BJ (cell line): ENCODE measurements around the gene WDR64. TPM values are rescaled to one million over a fixed set of nuclear protein-coding genes. Genes with fewer than 3 reads are reported as not detected.
A peak's percentile ranks its signal among the peaks of the same experiment; 100 is the strongest.

Experiments
- CTCF ChIA-PET: fragments of 350-600 bp; formaldehyde crosslinking; extraction: SDS; loops from one replicate; lab custom pipeline; 2021; ENCODE audit warnings: antibody characterized with exemption, inconsistent platforms; lab: Yijun Ruan, JAX
- POLR2A ChIA-PET: fragments of 300-600 bp; sonication (Branson Sonifier 250); formaldehyde crosslinking; extraction: SDS; loops from one replicate; lab custom pipeline; 2021; ENCODE audit warnings: antibody characterized with exemption; lab: Charles Lee
- DNase-seq: peaks from one replicate; pipeline ENCODE4 v3.0.0-alpha.2; 2011; ENCODE audit warnings: low read depth
- H3K27me3 ChIP-seq: 2 replicates; pipeline ENCODE4 v1.6.0; 2011; ENCODE audit warnings: low read length; ENCODE audit not compliant: control insufficient read depth, insufficient read depth
- H3K36me3 ChIP-seq: 2 replicates; pipeline ENCODE4 v1.5.1; 2011; ENCODE audit warnings: low read length; ENCODE audit not compliant: control insufficient read depth, insufficient read depth
- H3K4me3 ChIP-seq: 2 replicates; pipeline ENCODE4 v1.5.1; 2011; ENCODE audit warnings: low read depth, mild to moderate bottlenecking, control low read depth, low read length
- polyA plus RNA-seq: library from polyadenylated mRNA; depleted of rRNA; stranded (reverse); fragments of >200 nt; gene quantifications from 2 replicates; pipeline ENCODE4 v1.2.3, GENCODE V29; 2011
- TF ChIP-seq, protein P1 (sequence below): IDR thresholded peaks from 2 replicates; pipeline ENCODE4 v1.5.1; 2011; ENCODE audit warnings: low read depth, mild to moderate bottlenecking, control low read depth, inconsistent platforms, low read length, moderate library complexity; ENCODE audit not compliant: insufficient read depth

The WDR64 gene
- polyA plus RNA-seq, 1 experiment = not detected

DNA sequence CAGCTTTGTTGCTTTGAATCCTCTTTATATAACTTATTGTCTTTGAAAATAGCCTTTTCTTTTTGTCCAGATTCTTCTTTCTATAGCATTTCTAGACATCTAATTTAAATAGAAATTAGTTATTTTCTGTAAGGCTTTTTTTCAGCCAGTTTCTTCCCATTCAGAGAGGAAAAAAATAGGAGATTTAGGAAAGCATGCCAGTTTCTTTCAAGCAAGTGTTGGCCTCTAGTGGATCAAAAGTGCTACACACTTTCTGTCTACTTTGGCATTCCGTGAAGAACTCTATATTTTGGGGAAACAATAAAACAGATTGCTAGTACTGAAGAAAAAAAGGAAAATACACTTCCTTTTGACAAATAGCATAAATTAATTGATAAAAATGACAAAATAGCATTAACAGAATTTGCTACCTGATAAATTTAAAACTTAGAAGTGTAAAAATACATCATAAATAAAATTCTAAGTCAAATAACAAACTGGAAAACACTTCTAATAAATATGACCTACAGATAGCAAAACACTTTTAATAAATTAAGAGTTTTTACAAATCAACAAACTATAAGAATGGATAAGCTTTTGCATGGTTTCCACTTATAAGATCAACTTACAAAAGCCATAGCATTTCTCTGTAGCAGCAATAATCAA, 182.8 kb downstream of the WDR64 start:
- CTCF ChIA-PET = interaction anchor here (0.7 to 4.0 kb wide), 6 partner anchors 12 to 224 kb away, joined by 3 to 37 read pairs (median 3); partner anchors contain the start of gene EXO1
- Histone ChIP-seq H3K36me3 (no peaks in the 10 kb centered on the region), H3K27me3 (no peaks in the 10 kb centered on the region), H3K4me3 (no peak overlapping the region)
- no peak for DNase-seq
- TF ChIP-seq, protein P1, sequence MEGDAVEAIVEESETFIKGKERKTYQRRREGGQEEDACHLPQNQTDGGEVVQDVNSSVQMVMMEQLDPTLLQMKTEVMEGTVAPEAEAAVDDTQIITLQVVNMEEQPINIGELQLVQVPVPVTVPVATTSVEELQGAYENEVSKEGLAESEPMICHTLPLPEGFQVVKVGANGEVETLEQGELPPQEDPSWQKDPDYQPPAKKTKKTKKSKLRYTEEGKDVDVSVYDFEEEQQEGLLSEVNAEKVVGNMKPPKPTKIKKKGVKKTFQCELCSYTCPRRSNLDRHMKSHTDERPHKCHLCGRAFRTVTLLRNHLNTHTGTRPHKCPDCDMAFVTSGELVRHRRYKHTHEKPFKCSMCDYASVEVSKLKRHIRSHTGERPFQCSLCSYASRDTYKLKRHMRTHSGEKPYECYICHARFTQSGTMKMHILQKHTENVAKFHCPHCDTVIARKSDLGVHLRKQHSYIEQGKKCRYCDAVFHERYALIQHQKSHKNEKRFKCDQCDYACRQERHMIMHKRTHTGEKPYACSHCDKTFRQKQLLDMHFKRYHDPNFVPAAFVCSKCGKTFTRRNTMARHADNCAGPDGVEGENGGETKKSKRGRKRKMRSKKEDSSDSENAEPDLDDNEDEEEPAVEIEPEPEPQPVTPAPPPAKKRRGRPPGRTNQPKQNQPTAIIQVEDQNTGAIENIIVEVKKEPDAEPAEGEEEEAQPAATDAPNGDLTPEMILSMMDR = peak; percentile 81
- POLR2A ChIA-PET = no interaction called here

DNA sequence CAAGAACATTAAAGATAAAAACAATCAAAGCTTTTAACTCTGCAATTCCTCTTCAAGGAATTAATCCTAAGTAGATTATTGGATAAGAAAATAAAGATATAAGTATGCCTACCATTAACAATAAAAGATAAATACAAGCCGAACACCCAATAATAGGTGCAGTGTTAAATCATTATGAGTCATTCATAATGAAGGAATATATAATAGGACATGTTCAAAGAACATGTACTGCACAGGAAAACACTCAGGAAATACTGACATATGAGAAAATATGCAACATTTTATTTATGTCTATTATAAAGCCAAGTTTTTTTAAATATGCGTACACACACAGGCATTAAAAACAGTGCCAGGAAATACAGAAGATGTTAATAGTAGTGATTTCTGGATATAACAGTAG, 184.9 kb downstream of the WDR64 start:
- no peaks in the 10 kb centered on the region for H3K36me3 ChIP-seq
- H3K27me3 ChIP-seq = no peaks in the 10 kb centered on the region
- ChIA-PET CTCF (interaction anchor here (1.0 to 1.2 kb wide), 2 partner anchors 197 to 224 kb away, joined by 3 read pairs; partner anchors contain the start of genes CHML and OPN3), POLR2A (no interaction called here)
- TF ChIP-seq, protein P1 = no peak
- no peak for DNase-seq
- no peak overlapping the region for H3K4me3 ChIP-seq

DNA sequence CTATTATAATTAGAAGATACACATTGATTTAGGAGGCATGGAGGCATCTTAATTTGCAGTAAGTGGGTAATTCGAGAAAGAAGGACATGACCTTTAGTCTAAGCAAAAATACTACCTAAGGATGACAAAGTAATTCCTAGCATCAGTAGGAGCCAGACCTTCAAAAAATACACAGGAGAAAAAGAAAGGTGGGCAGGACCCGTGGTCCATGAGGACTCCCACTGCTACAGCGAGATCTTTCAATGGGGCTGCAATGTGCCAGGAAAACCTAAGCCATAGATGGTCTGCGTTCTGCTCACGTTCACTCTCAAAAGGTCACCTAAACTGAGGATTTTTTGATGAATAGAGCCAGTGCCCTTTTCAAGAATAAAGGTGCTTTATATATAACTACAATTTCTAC, 185.3 kb downstream of the WDR64 start:
- POLR2A ChIA-PET = no interaction called here
- no peak overlapping the region for H3K4me3 ChIP-seq
- DNase-seq = no peak
- TF ChIP-seq, protein P1 = no peak
- CTCF ChIA-PET = interaction anchor here (1.2 to 2.2 kb wide), 4 partner anchors 8 to 228 kb away, joined by 3 to 7 read pairs (median 4); no protein-coding TSS in a partner anchor
- no peaks in the 10 kb centered on the region for H3K27me3 ChIP-seq
- H3K36me3 ChIP-seq = no peaks in the 10 kb centered on the region

DNA sequence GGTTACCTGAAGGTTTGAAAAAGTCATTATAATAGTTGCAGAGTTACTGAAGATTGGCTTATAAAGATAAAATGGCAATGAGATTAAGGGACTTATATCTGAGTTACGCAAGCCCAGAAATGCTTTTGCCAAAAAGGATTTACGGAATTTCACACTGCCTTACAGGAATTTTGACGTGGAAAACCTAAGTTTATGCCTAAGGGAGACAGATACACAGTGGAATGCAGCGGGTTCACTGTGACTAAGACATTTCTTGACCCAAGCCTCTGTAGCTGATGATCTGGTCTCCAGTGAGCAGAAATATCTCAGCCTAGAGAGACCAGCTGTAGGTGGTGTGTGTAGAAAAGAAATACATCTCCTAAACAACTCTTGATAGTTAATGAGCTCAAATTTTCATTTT, 185.8 kb downstream of the WDR64 start:
- peak; percentile 84 for DNase-seq
- no peaks in the 10 kb centered on the region for H3K36me3 ChIP-seq
- ChIA-PET CTCF (interaction anchor here (0.9 to 2.2 kb wide), 6 partner anchors 8 to 228 kb away, joined by 3 to 7 read pairs (median 3); no protein-coding TSS in a partner anchor), POLR2A (interaction anchor here (0.6 kb wide), 1 partner anchor 13 kb away, joined by 4 read pairs; no protein-coding TSS in a partner anchor)
- H3K4me3 ChIP-seq = no peak overlapping the region
- TF ChIP-seq, protein P1 = no peak
- no peaks in the 10 kb centered on the region for H3K27me3 ChIP-seq

DNA sequence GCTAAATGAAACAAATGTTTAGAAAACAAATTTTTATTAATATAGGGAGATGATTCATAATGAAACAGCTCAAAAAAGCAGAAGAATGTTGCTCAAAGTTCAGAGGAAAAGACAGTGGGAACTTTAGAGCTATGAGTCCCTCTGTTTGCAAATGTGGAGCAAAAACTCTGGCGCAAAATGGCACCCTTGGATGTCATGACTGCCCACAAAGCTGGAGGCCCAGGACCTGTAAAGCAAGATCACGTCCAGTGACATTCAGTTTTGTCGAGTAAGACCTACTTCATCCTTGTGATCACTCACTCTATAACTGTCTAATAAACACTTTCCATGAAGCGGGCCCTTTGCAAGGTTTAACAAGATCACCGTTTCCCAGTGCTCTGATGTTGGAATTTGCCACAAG, 186.8 kb downstream of the WDR64 start:
- H3K4me3 ChIP-seq = no peak overlapping the region
- TF ChIP-seq, protein P1 = no peak
- POLR2A ChIA-PET = no interaction called here
- no peaks in the 10 kb centered on the region for H3K36me3 ChIP-seq
- no peak for DNase-seq
- CTCF ChIA-PET = interaction anchor here (0.7 to 2.2 kb wide), 9 partner anchors 9 to 1514 kb away, joined by 3 to 7 read pairs (median 4); partner anchors contain the start of gene EXO1
- no peaks in the 10 kb centered on the region for H3K27me3 ChIP-seq
